Activated CD8-positive, alpha-beta T cell treated with anti-CD3 and anti-CD28 coated beads for 36 hours (primary cell): Measurements from ENCODE around the gene XPR1. TPM values are rescaled to one million over a fixed set of nuclear protein-coding genes. Genes with fewer than 3 reads are reported as not detected.

Experiments
- ATAC-seq: fragments of 200-7000 bp; cut with Tn5 transposase; one replicate; pipeline ENCODE4 v1.10.0; 2021; ENCODE audit warnings: mild to moderate bottlenecking, moderate library complexity
- CTCF ChIA-PET: fragments of 350-600 bp; sonication (Branson Sonifier 250); formaldehyde crosslinking; loops from one replicate; lab custom pipeline; 2021; ENCODE audit warnings: antibody characterized with exemption; lab: Charles Lee
- POLR2A ChIA-PET: fragments of 350-600 bp; sonication (Branson Sonifier 250); formaldehyde crosslinking; loops from one replicate; lab custom pipeline; 2021; ENCODE audit warnings: antibody characterized with exemption; lab: Charles Lee
- DNase-seq: peaks from one replicate; pipeline ENCODE4 v3.0.0-alpha.2; 2020
- H3K27ac Mint-ChIP-seq: one replicate; pipeline ENCODE4 v1.8.0; 2021; ENCODE audit warnings: mild to moderate bottlenecking, mixed read lengths
- H3K27me3 Mint-ChIP-seq: one replicate; pipeline ENCODE4 v1.8.0; 2021; ENCODE audit warnings: mixed read lengths
- H3K36me3 Mint-ChIP-seq: one replicate; pipeline ENCODE4 v1.8.0; 2021; ENCODE audit warnings: low read depth, mixed read lengths
- H3K4me1 Mint-ChIP-seq: one replicate; pipeline ENCODE4 v1.8.0; 2021; ENCODE audit warnings: low read depth, mixed read lengths
- H3K4me3 Mint-ChIP-seq: one replicate; pipeline ENCODE4 v1.8.0; 2021; ENCODE audit warnings: mild to moderate bottlenecking, moderate library complexity, mixed read lengths
- H3K9me3 Mint-ChIP-seq: one replicate; pipeline ENCODE4 v1.8.0; 2021; ENCODE audit warnings: mixed read lengths
- CTCF ChIP-seq: fragments of 200-600 bp; IDR thresholded peaks from one replicate; pipeline ENCODE4 v1.8.0; 2022; ENCODE audit warnings: antibody characterized with exemption, mild to moderate bottlenecking
- intact Hi-C: fragments of 100-400 bp; cut with micrococcal nuclease; formaldehyde crosslinking; loops from one replicate; pipeline ENCODE4 v1.10.0; 2022
- total RNA-seq, 2 experiments: library from RNA; stranded (reverse); gene quantifications; one replicate each; pipeline ENCODE4 v1.2.3, GENCODE V29; 2021

Gene XPR1
- total RNA-seq, 2 experiments from 2014 or later = 12.8 to 14.4 TPM

GRCh38 chr1:180631194-180631765 lies 542 bp upstream of the XPR1 start:
- ATAC-seq = no peak
- ChIA-PET POLR2A (interaction anchor here (1.0 to 1.5 kb wide), 3 partner anchors 10 to 19 kb away, joined by 3 to 6 read pairs (median 5); no protein-coding TSS in a partner anchor), CTCF (interaction anchor here (0.5 to 2.7 kb wide), 7 partner anchors 10 to 452 kb away, joined by 3 to 13 read pairs (median 6); no protein-coding TSS in a partner anchor)

DNA sequence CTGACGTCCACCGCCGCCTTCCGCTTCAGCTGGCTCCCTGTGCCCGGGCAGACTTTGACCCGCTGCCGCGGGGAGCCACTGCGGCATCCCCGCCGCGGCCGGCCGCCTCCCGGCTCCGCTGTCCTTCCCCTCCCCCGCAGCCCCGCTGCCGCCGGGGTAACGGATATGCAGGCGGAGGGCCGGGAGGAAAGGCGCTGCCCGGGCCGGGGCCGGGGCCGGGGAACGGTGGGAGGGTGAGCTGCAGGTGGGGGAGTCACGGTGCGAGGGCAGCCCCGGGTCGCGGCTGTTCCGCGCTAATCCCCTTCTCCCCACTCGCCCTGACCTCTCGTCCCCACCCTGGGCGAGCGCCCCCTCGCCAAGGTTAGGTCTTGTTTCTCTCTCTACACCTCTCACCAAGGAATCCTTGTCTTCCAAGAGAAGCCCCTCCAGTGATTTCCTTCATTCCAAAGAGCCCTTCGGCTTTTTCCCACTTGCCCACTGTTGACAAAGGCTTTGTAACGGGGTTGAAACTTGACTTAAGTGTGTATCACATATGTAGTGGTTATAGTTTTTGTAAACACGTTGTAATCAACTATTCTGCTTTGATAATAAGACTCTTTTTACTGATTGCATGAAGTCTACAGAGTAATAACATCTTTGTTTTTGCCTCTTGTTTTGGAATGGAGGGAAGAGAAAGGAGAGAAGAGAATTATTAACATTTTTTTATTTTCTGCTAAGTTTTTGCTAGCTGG lies 669 bp downstream of the XPR1 start:
- Mint-ChIP-seq H3K27ac (peak overlapping the region; percentile 85), H3K9me3 (no peaks in the 10 kb centered on the region), H3K4me3 (no peak overlapping the region), H3K27me3 (no peaks in the 10 kb centered on the region), H3K36me3 (no peaks in the 10 kb centered on the region), H3K4me1 (peaks cover 12% of the 10 kb centered on the region)
- ATAC-seq (peak; percentile 40), DNase-seq (peak; percentile 73)
- no peak for TF ChIP-seq CTCF
- ChIA-PET POLR2A (interaction anchor here (0.8 to 1.5 kb wide), 4 partner anchors 8 to 92 kb away, joined by 3 to 5 read pairs (median 4); no protein-coding TSS in a partner anchor), CTCF (interaction anchor here (0.8 to 2.7 kb wide), 4 partner anchors 9 to 231 kb away, joined by 3 to 13 read pairs (median 8); no protein-coding TSS in a partner anchor)
- intact Hi-C loops = loop anchor here (10.0 kb wide), 1 partner anchor 118 kb away; no protein-coding TSS in a partner anchor

More at GRCh38 chr1:180631194-180631765, 542 bp upstream of the XPR1 start:
- Mint-ChIP-seq H3K9me3 (no peaks in the 10 kb centered on the region), H3K27ac (peak overlapping the region; percentile 62), H3K36me3 (no peaks in the 10 kb centered on the region), H3K4me1 (peaks cover 9% of the 10 kb centered on the region), H3K4me3 (no peak overlapping the region), H3K27me3 (peaks cover under 1% of the 10 kb centered on the region)
- intact Hi-C loops = loop anchor here (10.0 kb wide), 1 partner anchor 116 kb away; no protein-coding TSS in a partner anchor
- no peak for TF ChIP-seq CTCF
- no peak for DNase-seq

- CTCF ChIA-PET = interaction anchor here (2.5 to 2.7 kb wide), 2 partner anchors 14 to 230 kb away, joined by 11 to 13 read pairs; no protein-coding TSS in a partner anchor
- no peak overlapping the region for H3K4me3 Mint-ChIP-seq
- POLR2A ChIA-PET = interaction anchor here (1.5 kb wide), 1 partner anchor 36 kb away, joined by 4 read pairs; no protein-coding TSS in a partner anchor
- ATAC-seq (no peak), DNase-seq (no peak)
- H3K27ac Mint-ChIP-seq = no peak overlapping the region
- intact Hi-C loops = loop anchor here (10.0 kb wide), 1 partner anchor 119 kb away; no protein-coding TSS in a partner anchor
- no peaks in the 10 kb centered on the region for H3K9me3 Mint-ChIP-seq
- no peaks in the 10 kb centered on the region for H3K36me3 Mint-ChIP-seq
- peaks cover 12% of the 10 kb centered on the region for H3K4me1 Mint-ChIP-seq
- no peaks in the 10 kb centered on the region for H3K27me3 Mint-ChIP-seq
- TF ChIP-seq CTCF = no peak
These were observed 1.5 kb downstream of the XPR1 start for GRCh38 chr1:180633057-180634056.

DNA sequence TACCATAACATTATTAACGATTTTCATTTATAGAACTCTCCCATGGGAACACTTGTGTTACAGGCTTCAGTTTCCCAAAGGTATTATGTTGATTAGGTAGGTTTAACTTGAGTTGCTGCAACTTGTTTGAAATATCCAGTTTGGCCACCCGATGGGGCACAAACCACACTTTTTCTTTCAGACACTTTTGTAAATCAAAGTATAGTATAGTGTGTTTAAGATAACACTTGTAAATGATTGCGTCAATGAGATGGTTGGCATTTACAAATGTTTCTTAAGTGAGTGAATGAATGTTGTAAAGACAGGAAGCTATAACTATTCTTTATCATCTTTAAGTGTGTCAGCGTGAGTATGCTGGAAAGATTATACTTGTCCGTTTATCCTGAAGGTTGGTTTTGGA lies 4.3 kb downstream of the XPR1 start:
- intact Hi-C loops = loop anchor here (10.0 kb wide), 1 partner anchor 121 kb away; no protein-coding TSS in a partner anchor
- no peak overlapping the region for H3K4me3 Mint-ChIP-seq
- H3K36me3 Mint-ChIP-seq = peaks cover 1% of the 10 kb centered on the region
- CTCF ChIA-PET = interaction anchor here (1.5 kb wide), 1 partner anchor 17 kb away, joined by 8 read pairs; no protein-coding TSS in a partner anchor
- TF ChIP-seq CTCF = no peak
- H3K27me3 Mint-ChIP-seq = no peaks in the 10 kb centered on the region
- H3K4me1 Mint-ChIP-seq = peaks cover 20% of the 10 kb centered on the region
- DNase-seq (no peak), ATAC-seq (no peak)
- no peak overlapping the region for H3K27ac Mint-ChIP-seq
- no peaks in the 10 kb centered on the region for H3K9me3 Mint-ChIP-seq
- POLR2A ChIA-PET = no interaction called here
